ENCODE results near the gene TANGO6.
A peak's percentile ranks its signal among the peaks of the same experiment; 100 is the strongest.
"Not testable (repeated sequence)": the region's sequence is repeated elsewhere in the genome, so short reads cannot be mapped to it uniquely, and the experiment has no call there.

TANGO6 gene

DNA sequence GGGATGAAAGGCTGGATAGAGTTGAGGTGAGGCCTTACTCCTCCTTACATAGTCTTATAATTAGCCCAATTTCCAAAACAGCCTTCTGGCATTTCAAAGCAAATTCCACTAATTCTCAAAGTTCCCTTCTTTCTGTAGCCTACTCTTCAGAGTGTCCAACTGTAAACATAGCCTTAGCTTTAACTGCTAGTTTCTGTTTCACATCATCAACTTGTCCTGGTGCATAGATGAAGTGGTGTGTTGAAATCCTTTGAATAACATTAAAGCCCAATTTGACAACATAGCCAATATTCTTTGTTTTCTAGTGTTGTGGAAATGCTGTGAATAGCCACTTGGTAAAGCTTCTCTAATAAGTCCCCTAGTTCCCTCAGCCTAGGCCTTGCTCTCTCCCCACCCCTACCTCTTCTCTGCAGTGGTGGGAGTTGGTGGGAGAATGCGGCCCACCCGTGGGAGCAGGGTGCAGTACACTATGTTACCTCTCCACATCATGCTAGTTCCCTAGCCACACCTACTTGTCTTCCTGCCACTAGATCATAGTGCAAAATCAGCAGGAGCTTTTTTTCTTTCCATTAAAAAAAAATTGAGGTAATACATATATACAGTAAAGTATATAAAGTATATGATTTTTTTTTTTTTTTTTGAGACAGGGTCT lies 135.1 kb downstream of the TANGO6 start:
- no peak for DNase-seq

DNA sequence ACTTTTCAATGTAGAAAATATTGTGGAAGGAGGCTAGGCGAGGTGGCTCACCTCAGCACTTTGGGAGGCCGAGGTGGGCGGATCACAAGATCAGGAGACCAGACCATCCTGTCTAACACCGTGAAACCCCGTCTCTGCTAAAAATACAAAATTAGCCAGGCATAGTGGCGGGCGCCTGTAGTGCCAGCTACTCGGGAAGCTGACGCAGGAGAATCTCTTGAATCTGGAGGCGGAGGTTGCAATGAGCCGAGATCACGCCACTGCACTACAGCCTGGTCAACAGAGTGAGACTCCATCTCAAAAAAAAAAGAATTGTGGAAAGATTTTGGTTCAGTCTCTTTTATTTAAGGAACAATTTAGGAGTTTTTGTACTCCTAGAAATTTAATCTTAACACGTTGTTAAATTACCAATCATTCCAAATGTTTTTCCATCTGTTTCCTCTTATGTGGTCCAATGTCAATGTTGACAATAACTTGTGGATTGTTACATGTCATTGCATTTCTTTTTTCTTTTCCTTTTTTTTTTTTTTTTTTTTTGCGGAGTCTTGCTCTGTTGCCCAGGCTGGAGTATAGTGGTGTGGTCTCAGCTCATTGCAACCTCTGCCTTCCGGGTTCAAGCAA lies 137.5 kb downstream of the TANGO6 start:
- no peak for DNase-seq

DNA sequence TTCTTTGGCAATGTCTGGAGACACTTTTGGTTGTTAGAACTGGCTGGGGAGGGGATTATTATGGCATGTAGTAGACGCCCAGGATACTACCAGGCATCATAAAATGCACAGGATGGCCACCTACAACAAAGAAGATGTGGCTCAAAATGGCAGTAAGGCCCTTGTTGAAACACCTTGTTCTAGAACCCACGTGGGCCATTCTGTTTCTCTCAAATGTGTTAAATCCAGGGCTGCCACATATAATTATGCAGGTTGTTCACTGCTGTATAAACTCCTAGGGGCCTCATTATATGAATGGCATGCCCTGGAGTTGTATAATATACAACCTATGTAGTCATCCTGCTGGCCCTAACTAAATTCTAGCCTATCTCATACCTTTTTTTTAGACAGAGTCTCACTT lies 138.6 kb downstream of the TANGO6 start:
- DNase-seq = no peak

DNA sequence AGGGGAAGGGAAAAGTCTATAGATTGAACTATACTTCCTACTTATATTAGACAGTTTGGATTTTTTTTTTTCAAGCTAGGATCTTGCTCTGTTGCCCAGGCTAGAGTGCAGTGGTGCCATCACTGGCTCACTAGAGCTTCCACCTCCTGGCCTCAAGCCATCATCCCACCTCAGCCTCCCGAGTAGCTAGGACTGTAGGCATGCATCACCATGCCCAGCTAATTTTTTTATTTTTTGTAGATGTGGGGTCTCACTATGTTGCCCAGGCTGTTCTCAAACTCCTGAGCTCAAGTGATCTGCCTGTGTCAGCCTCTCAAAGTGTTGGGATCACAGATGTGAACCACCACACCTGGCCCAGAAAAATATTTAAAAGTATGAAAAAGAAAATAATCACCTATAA lies 141.1 kb downstream of the TANGO6 start:
- DNase-seq = no peak

DNA sequence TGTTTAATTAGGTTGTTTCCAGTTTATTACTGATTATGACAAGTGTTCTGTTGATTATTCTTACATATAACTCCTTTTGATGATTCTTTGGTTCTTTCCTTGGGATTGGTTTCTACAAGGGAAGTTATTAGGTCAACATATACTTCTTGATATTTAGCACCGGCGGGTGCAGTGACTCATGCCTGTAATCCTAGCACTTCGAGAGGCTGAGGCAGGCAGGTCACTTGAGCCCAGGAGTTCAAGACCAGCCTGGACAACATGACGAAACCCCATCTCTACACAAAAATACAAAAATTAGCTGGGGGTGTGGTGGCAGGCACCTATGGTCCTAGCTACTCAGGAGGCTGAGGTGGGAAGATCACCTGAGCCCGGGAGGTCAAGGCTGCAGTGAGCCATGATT lies 141.9 kb downstream of the TANGO6 start:
- no peak for DNase-seq

DNA sequence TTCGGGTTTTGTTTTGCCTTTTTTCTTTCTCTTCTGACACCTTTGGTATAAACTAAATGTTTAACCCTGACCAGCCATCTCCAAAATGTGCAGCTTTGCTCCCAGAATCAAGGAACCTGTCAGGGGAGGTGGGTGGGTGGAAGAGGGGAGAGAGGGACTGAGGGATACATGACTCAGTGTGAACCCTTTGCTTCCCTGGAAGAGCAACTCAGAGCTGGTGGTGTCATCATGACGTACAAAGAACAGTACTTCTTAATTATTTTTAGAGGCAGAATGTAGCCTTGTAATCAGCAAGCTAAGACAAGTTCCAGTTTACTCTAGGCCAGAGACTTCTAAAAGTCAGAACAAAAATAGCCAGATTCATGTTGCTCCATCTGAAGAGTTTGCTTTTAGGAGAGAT lies 142.5 kb downstream of the TANGO6 start:
- no peak for DNase-seq

DNA sequence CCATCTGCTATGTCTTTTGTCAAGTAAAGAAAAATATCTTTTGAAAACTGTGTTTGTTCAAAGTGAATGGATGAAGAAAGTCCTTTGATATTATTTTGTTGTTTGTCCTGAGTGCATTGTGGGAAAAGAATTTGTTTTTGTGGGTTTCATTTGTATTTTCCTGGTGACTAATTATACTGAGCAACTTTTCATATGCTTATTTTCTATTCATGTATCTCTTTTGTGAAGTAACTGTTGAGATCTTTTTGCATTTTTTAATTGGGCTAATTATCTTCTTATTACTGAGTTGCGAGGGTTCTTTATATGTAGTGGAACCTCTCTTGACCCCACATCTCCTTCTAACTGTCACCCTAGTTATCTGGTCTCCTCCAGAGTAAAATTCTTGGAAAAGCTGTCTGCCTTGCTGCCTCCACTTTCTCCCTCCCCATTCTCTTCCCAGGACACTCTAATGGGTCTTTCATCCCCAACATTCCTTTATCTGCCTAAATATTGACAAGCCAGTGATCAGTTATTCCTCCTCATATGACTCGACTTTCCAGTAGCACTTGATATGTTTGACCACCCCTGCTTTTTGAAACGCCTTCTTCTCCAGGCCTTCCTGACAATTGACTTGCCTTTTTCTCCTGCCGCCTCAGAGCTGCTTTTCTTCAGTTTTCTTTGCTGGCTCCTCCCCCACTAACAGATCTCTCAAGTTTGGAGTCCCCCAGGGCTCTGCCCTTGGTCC lies 144.6 kb downstream of the TANGO6 start:
- no peak for DNase-seq

DNA sequence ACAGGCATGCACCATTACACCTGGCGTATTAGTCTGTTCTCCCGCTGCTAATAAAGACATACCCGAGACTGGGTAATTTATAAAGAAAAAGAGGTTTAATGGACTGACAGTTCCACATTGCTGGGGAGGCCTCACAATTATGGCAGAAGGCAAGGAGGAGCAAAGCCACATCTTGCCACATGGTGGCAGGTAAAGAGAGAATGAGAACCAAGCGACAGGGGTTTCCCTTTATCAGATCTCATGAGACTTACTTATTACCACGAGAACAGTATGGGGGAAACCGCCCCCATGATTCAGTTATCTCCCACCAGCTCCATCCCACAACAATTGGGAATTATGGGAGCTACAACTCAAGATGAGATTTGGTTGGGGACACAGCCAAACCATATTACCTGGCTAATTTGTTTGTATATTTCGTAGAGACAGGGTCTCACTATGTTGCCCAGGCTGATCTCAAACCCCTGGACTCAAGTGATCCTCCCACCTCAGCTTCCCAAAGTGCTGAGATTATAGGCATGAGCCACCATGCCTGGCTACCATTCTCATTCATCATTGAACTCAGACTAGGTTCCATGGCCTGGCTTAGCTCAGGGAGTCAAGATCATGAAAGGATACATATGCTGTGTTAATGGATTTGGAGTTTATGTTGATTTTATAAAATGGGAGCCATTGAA lies 147.0 kb downstream of the TANGO6 start:
- DNase-seq = not testable (repeated sequence)

DNA sequence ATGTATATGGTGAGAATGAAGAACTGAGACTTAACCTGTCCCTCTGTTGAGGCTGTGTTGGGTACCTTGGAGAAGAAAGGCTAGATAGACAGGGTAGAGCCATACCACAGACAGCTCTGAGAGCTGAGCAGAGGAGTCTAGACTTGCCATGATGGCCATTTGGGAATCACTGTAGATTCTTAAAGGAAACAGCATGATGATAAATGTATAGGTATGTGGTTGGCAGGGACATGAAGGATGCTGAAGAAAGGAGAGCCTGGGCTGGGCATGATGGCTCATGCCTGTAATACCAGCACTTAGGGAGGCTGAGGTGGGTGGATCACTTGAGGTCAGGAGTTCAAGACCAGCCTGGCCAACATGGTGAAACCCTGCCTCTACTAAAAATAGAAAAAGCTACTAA lies 147.7 kb downstream of the TANGO6 start:
- no peak for DNase-seq

DNA sequence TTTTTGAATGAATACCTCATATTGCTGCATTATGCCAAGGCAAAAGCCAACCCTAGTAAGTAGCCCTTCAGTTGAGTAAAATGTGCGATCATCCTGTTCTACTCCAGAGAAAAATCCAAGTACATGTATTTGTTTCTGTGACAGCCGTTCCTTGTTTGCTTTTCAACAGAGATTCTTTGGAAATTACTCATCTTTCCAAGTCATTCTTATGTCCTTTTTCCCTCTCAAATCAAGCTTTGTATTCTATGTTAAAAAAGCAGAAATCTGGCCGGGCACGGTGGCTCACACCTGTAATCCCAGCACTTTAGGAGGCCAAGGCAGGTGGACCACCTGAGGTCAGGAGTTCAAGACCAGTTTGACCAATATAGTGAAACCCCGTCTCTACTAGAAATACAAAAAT lies 149.2 kb downstream of the TANGO6 start:
- peak; percentile 21 for DNase-seq

DNA sequence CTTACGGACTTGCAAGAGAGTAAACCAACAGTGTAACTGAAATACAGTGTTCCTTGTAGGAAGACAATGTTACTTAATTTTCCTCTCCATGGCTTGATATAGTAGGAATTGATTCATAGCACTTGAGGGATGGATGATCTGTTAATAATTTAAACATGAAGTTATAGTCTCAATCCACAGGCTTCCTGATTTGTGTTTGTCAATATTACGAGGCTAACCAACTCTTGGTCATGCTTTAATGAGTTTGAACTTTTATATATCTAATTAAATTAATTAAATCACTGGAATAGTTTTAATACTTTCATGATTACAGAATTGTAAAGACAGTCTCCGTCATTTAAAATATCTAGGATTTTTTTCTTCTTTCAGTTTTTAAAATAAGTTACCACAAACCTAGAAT lies 150.1 kb downstream of the TANGO6 start:
- DNase-seq = no peak

DNA sequence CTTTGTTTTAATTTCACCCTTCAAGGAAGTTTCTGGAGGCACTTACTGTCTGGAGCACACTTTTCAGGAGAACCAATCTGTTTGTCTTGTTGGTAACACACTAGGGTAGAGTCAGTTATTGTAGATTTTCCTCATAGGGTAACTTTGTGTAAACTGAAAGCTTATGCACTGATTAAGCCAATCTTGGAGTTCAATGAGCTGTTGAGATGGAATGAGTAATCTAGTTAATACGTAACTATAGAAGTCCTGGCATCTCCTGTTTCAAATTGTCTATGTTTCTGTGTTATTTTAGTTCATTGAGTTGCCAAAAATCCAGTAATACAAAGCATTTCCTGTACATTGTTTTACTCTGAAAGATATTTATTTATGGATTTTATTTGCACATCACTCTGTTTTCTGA lies 150.6 kb downstream of the TANGO6 start:
- peak; percentile 68 for DNase-seq

DNA sequence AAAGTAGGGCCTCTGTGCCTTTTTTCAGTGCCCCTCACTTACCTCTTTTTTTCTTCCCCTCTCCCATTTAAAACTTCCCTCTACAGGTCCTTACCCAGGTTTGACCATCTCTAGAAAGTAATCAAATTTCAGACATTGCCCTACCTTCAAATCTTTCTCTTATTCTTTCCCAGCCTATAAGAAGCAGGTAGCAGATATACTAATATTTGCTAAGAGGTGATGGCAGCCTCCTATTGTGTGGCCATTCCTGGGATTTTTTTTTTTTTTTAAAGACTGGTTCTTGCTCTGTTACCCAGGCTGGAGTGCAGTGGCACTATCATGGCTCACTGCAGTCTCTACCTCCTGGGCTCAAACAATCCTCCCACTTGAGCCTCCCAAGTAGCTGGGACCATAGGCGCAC lies 151.0 kb downstream of the TANGO6 start:
- no peak for DNase-seq

DNA sequence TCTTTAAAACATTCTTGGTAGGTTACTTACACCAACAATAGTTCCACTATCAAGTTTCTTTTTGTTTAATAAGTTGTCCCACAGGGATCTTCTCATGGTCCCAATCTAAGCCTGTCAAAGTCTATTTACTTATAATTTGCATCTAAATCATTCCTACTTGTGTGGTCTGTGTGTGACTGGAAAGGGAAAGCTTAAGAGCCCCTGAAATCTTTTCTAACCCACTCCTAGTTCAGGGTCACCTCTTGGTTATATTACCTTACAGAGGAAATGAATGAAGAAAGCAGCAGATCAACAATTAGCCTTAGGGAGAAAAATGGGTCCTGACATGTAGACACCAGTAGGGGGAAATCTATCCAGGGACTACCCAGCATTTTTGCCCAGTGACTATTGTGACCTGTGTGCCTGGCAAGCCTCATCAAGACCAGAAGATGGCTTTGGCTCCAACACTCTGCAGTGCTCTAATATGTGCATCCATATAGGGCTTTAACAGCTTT lies 151.7 kb downstream of the TANGO6 start:
- DNase-seq = no peak

DNA sequence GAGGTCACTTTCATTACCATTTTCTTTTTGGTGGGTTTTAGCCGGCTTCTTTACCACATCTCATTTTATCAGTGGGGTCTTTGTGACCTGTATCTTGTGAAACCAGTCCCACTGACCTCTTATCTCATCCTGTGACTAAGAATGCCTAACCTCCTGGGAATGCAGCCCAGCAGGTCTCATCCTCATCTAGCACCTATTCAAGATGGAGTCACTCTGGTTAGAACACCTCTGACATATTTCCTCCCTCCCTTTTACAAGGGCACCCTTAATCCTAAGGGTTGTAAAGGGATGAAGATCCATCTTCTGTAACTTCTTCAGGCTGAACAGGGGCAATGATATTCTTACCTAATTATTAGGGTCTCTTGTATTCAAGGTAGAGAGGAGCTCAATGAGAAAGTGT lies 154.2 kb downstream of the TANGO6 start:
- DNase-seq = no peak

DNA sequence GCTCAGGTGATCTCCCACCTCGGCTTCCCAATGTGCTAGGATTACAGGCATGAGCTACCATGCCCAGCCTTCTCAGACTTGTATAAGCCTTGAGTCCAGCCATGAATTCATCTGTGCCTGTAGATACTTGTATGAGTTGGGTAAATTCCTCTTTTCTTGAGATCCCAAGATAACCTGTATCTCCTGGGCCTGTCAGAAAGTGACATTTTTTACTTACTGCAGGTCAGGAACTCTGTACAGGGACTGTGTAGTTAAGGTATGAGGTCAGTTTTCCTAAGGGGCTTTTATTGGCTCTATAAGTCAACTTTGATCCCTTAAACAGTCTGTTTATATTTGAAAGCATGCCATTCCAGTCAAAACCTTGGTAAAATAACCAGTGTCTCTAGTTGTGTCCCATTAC lies 155.8 kb downstream of the TANGO6 start:
- DNase-seq = no peak

DNA sequence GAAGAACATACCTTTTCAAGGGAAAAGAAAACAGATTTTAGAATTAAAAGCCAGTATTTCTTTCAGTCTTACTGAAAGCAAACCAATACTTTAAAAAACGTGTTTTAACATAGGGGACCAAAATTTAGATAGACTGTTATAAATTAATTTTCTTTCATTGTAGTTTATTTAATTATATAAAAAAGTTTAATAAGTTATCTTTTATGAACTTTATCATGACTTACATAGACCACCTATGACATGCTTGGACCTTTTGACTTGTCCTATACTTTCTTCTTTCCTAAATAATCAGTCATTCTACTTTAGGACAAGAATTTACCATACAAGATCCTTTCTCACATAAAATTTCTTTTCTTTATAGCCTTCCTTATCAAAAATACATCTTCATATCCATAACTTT lies 160.2 kb downstream of the TANGO6 start:
- no peak for DNase-seq

DNA sequence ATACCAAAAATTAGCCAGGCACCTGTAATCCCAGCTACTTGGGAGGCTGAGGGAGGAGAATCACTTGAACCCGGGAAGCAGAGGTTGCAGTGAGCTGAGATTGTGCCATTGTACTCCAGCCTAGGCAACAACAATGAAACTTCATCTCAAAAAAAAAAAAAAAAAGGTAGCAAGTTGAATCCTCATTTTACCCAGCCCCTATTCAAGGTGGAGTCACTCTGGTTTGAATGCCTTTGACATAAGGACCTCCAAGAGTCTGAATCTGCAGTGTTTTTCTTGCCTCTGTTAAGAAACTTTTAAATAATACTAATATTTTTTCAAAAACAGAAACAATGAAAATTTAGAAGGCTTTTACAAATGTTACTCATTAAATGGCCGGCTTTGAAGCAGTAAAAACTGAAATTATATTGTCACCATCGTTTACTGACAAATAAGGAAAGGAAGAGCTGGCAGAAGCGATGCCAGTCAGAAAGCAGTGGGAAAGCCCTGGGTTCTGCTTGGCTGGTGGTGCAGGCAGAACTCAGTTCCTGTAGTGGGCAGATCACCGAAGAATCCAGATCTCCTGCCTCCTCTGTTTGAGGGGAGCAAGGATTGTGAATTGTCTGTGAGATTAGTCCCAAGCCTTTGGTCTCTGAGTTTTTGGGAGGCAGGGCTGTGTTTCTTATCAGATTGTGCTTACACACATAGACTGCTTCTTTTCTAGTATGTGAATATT lies 162.5 kb downstream of the TANGO6 start:
- no peak for DNase-seq

DNA sequence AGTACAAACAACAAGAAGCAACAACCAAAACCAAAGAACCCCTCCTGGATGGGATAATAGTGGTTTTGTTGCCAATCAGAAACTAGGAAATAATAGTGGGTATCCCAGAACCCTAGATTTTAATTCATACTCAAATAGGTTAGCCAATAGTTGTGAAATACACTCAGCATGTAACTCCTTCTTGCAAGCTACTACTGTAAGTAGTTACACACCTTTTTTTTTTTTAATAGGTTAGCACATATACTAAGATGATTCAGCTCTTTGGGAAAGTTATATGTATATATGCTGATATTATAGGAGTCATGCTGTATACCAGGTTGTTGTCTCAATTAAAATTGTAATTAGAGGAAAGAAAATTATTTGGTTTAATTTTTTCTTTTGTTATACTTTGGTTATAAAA lies 169.6 kb downstream of the TANGO6 start:
- DNase-seq = no peak

DNA sequence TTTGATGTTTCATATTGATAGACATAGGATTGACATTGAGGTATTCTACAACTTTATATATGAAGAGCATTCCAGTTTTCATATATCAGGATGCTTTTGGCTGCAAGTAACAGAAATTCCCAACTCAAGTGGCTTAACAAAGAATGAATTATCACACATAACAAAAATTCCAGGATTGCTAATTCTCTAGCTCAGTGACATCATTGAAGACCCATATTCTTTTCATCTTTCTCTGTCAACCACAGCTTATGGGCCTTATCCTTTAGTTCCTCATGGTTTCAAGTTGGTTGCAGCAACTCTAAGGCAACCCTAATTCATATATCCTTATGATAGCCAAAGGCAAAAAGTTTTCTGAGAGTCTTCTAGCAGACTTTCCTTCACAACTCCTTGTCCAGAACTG lies 170.7 kb downstream of the TANGO6 start:
- DNase-seq = no peak

DNA sequence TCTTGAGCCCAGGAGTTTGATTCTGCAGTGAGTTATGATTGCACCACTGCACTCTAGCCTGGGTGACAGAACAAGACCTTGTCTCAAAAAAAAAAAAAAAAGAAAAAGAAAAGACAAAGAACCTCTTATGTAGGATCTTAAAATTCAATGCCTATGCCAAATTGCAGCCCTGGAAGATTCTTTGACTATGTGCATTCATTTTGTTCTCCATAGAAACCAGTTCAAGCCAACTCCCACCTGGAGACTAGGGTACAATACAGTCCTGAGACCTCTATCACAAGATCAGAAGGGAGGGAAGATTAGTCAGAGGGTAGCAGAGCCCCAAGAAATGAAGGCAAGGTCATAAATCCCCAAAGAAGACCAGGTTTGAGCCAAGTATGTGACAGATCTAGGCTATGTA lies 171.5 kb downstream of the TANGO6 start:
- no peak for DNase-seq

DNA sequence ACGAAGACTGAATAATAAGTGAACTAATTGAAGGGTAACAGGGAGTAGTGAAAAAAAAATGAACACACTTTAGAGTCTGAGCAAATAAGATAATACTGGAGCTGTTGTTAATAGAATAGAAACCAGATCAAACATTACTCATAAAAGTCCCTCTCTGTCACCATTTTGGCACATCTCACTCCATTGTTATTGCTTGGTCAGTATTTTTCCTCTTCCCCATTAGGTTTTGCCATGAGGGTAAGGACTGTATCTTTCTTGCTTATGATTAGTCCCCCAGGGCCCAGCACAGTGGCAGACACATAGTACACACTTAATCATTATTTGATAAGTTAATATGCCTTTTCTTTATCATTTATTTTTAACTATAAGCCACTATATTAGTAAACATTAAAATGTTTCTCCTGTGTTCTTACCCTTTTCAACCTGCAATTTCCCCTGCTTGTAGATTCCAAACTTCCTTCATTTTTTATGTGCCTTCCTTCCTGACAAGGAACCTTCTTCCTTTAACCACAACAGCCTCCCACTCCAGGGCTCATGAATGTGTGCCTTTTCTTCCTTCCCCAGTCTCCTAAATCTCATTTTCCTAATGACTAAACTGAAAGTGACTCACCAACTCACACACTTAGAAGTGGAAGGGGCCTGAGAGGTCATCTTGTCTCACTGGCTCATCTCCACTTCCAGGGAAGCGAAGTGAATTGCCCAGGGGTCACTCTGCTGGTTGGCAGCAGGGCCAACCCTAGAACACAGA lies 173.9 kb downstream of the TANGO6 start:
- no peak for DNase-seq
